PC-3 (cell line): ENCODE data around the gene SRRM5. TPM values are rescaled to one million over a fixed set of nuclear protein-coding genes. Genes with fewer than 3 reads are reported as not detected.

Source experiments
- ATAC-seq: fragments of 200-7000 bp; cut with Tn5 transposase; 2 replicates; pipeline ENCODE4 v1.9.1; 2020; ENCODE audit warnings: mild to moderate bottlenecking, moderate library complexity
- BruUV-seq: library from RNA; stranded (reverse); fragments of 400-500 nt; replicated peaks from 2 replicates; lab custom pipeline; 2021; lab: Mats Ljungman, UMichigan
- CTCF ChIA-PET: fragments of 300-600 bp; sonication (Branson Sonifier 250); formaldehyde crosslinking; loops from one replicate; lab custom pipeline; 2022; ENCODE audit warnings: antibody characterized with exemption; lab: Charles Lee
- POLR2A ChIA-PET: fragments of 300-600 bp; sonication (Branson Sonifier 250); formaldehyde crosslinking; loops from one replicate; lab custom pipeline; 2022; ENCODE audit warnings: antibody characterized with exemption; ENCODE audit not compliant: unreplicated experiment; lab: Charles Lee
- DNase-seq: peaks from one replicate; pipeline ENCODE4 v3.0.0-alpha.2; 2015
- H2AFZ ChIP-seq: fragments of 300-600 bp; sonication (generic); 2 replicates; pipeline ENCODE4 v1.6.0; 2016; ENCODE audit warnings: antibody characterized with exemption, low read length
- H3F3A ChIP-seq: fragments of 300-600 bp; sonication (generic); one replicate; pipeline ENCODE4 v1.6.0; 2017; ENCODE audit warnings: antibody characterized with exemption, low read length, control low read depth, mild to moderate bottlenecking; ENCODE audit not compliant: unreplicated experiment
- H3K27ac ChIP-seq: fragments of 300-600 bp; sonication (generic); 2 replicates; pipeline ENCODE4 v1.5.1; 2016; ENCODE audit warnings: mild to moderate bottlenecking, low read length
- H3K27me3 ChIP-seq: fragments of 300-600 bp; sonication (generic); 2 replicates; pipeline ENCODE4 v1.6.1; 2016; ENCODE audit warnings: low read length, mixed read lengths
- H3K36me3 ChIP-seq: fragments of 300-600 bp; sonication (generic); 2 replicates; pipeline ENCODE4 v1.6.1; 2016; ENCODE audit warnings: low read depth, mixed run types, low read length, mixed read lengths
- H3K4me1 ChIP-seq: fragments of 300-600 bp; sonication (generic); 2 replicates; pipeline ENCODE4 v1.5.1; 2016; ENCODE audit warnings: low read length; ENCODE audit not compliant: insufficient read depth
- H3K4me2 ChIP-seq: fragments of 300-600 bp; sonication (generic); 2 replicates; pipeline ENCODE4 v1.6.0; 2016; ENCODE audit warnings: low read length
- H3K4me3 ChIP-seq: fragments of 300-600 bp; sonication (generic); 2 replicates; pipeline ENCODE4 v1.5.1; 2016; ENCODE audit warnings: mild to moderate bottlenecking, low read length, mixed read lengths
- H3K79me2 ChIP-seq: fragments of 300-600 bp; sonication (generic); 2 replicates; pipeline ENCODE4 v1.6.1; 2017; ENCODE audit warnings: low read length, mixed read lengths
- H3K9ac ChIP-seq: fragments of 300-600 bp; sonication (generic); 2 replicates; pipeline ENCODE4 v1.6.0; 2016; ENCODE audit warnings: mild to moderate bottlenecking, low read length
- H3K9me2 ChIP-seq: fragments of 300-600 bp; sonication (generic); replicated peaks from 2 replicates; pipeline ENCODE4 v1.6.1; 2016; ENCODE audit warnings: mixed run types, low read length, mixed read lengths
- H3K9me3 ChIP-seq: fragments of 300-600 bp; sonication (generic); 2 replicates; pipeline ENCODE4 v1.6.1; 2016; ENCODE audit warnings: low read length, mixed read lengths
- H4K20me1 ChIP-seq: fragments of 300-600 bp; sonication (generic); 2 replicates; pipeline ENCODE4 v1.6.1; 2016; ENCODE audit warnings: low read length, mixed read lengths
- EZH2 ChIP-seq: fragments of 300-600 bp; sonication (generic); IDR thresholded peaks from one replicate; pipeline ENCODE4 v1.6.1; 2017; ENCODE audit warnings: antibody characterized with exemption, mild to moderate bottlenecking, low read length; ENCODE audit not compliant: unreplicated experiment
- EZH2phosphoT487 ChIP-seq: fragments of 300-600 bp; sonication (generic); IDR thresholded peaks from 2 replicates; pipeline ENCODE4 v1.6.1; 2018; ENCODE audit warnings: mild to moderate bottlenecking, antibody characterized with exemption, low read length, borderline replicate concordance
- intact Hi-C: fragments of 100-400 bp; cut with micrococcal nuclease; formaldehyde crosslinking; loops from 2 replicates; pipeline ENCODE4 v1.9.0; 2023
- total RNA-seq: library from RNA; depleted of rRNA; stranded (reverse); fragments of >200 nt; gene quantifications from 2 replicates; pipeline ENCODE4 v1.2.3, GENCODE V29; 2014
- TF ChIP-seq, protein P1 (sequence below): fragments of 300-600 bp; sonication (generic); conservative IDR thresholded peaks from 2 replicates; pipeline ENCODE4 v1.5.1; 2017; ENCODE audit warnings: antibody characterized with exemption, low read depth, mild to moderate bottlenecking, low read length

The SRRM5 gene
- total RNA-seq, 1 experiment from 2014 or later = 0.11 TPM

DNA sequence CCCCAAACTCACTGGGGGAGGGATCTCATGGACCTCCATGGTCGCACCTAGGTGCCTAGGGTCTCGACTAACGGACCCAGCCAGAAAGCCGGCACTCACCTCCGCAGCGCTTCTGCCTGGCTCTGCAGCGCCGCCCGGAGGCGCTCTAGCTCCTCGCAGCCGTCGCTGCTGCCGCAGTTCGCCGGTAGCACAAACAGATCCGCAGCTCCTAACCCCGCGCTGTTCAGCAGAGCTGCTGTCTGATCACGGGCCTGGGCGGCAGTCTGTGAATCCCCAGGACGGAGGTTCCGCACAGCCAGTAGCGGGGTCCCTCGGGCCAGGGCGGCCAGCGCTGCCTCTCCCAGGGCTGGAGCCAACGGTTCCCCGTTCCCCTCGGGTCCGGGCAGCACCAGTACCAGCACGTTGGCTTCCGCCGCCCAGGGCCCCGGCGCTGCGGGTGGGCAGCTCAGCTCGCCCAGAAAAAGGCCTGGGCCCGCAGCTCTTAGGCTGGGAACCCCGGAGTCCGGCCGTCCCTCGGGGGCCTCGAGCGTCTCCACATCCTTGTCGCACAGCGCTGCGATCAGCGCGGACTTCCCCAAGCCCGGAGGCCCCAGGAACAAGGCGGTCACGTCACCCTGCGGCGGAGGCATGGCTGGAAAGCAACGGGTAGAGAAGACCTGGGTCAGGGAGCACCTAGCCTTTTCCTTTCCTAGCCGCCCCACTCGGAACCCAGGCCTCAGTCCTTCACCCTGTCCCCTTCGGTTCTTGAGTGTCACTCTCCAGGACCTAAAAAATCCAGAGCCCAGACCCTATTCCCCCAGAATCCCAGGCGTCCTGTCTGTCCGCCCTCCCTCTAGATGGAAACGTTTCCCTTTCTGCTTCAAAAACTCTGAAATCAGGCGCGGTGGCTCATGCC is 16.9 kb upstream of the SRRM5 start:
- no peak for TF ChIP-seq EZH2
- TF ChIP-seq, protein P1, sequence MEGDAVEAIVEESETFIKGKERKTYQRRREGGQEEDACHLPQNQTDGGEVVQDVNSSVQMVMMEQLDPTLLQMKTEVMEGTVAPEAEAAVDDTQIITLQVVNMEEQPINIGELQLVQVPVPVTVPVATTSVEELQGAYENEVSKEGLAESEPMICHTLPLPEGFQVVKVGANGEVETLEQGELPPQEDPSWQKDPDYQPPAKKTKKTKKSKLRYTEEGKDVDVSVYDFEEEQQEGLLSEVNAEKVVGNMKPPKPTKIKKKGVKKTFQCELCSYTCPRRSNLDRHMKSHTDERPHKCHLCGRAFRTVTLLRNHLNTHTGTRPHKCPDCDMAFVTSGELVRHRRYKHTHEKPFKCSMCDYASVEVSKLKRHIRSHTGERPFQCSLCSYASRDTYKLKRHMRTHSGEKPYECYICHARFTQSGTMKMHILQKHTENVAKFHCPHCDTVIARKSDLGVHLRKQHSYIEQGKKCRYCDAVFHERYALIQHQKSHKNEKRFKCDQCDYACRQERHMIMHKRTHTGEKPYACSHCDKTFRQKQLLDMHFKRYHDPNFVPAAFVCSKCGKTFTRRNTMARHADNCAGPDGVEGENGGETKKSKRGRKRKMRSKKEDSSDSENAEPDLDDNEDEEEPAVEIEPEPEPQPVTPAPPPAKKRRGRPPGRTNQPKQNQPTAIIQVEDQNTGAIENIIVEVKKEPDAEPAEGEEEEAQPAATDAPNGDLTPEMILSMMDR = peak; percentile 72
- ChIA-PET POLR2A (interaction anchor here (1.1 kb wide), 1 partner anchor 73 kb away, joined by 6 read pairs; no protein-coding TSS in a partner anchor), CTCF (interaction anchor here (0.5 to 1.0 kb wide), 4 partner anchors 40 to 148 kb away, joined by 3 to 8 read pairs (median 4); partner anchors contain the start of gene ZNF575)
- Histone ChIP-seq H4K20me1 (no peaks in the 10 kb centered on the region), H3F3A (no peaks in the 10 kb centered on the region), H3K4me1 (peaks cover 14% of the 10 kb centered on the region), H3K36me3 (no peaks in the 10 kb centered on the region; the same call in 1 of the 2 replicates), H3K27ac (peak overlapping the region; percentile 10; the same call in 1 of the 2 replicates), H3K27me3 (no peaks in the 10 kb centered on the region), H3K9ac (peak overlapping the region; percentile 81), H3K9me3 (no peaks in the 10 kb centered on the region), H2AFZ (peak overlapping the region; percentile 88), H3K4me3 (peak overlapping the region; percentile 78), H3K4me2 (peak overlapping the region; percentile 93), H3K9me2 (no peaks in the 10 kb centered on the region), H3K79me2 (peaks cover 47% of the 10 kb centered on the region)
- DNase-seq (peak; percentile 70), ATAC-seq (peak; percentile 34)
- intact Hi-C loops = loop anchor here (2.0 kb wide), 1 partner anchor 60 kb away; no protein-coding TSS in a partner anchor
- BruUV-seq = no TSS peak

DNA sequence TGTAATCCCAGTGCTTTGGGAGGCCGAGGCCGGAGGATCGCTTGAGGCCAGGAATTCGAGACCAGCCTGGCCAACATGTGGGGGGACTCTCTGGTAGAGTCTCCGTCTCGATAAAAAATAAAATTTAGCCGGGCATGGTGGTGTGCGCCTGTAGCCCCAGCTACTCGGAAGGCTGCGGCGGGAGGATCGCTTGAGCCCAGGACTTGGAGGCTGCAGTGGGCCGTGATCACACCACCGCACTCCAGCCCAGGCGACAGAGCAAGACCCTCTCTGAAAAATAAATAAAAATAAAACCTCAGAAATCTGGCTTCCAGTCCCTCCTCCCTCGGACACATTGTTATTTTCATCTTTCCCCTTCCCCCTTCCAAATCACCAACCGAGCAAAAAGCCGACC is 16.3 kb upstream of the SRRM5 start:
- no peaks in the 10 kb centered on the region for H3K27me3 ChIP-seq
- peak overlapping the region; percentile 78 for H3K4me3 ChIP-seq
- no peaks in the 10 kb centered on the region for H3K9me3 ChIP-seq
- ChIA-PET CTCF (interaction anchor here (0.5 kb wide), 1 partner anchor 131 kb away, joined by 3 read pairs; no protein-coding TSS in a partner anchor), POLR2A (interaction anchor here (0.5 to 1.1 kb wide), 2 partner anchors 42 to 73 kb away, joined by 3 to 6 read pairs; no protein-coding TSS in a partner anchor)
- H4K20me1 ChIP-seq = no peaks in the 10 kb centered on the region
- ATAC-seq (peak; percentile 10; the same call in 1 of the 2 replicates), DNase-seq (no peak)
- H3K27ac ChIP-seq = peak overlapping the region; percentile 10; the same call in 1 of the 2 replicates
- H3K9me2 ChIP-seq = no peaks in the 10 kb centered on the region
- H3K4me1 ChIP-seq = peaks cover 14% of the 10 kb centered on the region
- H3K4me2 ChIP-seq = peak overlapping the region; percentile 93
- peak overlapping the region; percentile 88 for H2AFZ ChIP-seq
- H3F3A ChIP-seq = no peaks in the 10 kb centered on the region
- intact Hi-C loops = loop anchor here (2.0 kb wide), 1 partner anchor 61 kb away; no protein-coding TSS in a partner anchor
- no peak for TF ChIP-seq EZH2
- TF ChIP-seq, protein P1 = no peak
- no peak for TF ChIP-seq EZH2phosphoT487
- TSS peak; percentile 84 for BruUV-seq
- peak overlapping the region; percentile 81 for H3K9ac ChIP-seq
- H3K79me2 ChIP-seq = peaks cover 47% of the 10 kb centered on the region
- no peaks in the 10 kb centered on the region; the same call in 1 of the 2 replicates for H3K36me3 ChIP-seq
